ENCODE data around the gene KIF14.
"Not testable (repeated sequence)": the region's sequence is repeated elsewhere in the genome, so short reads cannot be mapped to it uniquely, and the experiment has no call there.

KIF14 gene

DNA sequence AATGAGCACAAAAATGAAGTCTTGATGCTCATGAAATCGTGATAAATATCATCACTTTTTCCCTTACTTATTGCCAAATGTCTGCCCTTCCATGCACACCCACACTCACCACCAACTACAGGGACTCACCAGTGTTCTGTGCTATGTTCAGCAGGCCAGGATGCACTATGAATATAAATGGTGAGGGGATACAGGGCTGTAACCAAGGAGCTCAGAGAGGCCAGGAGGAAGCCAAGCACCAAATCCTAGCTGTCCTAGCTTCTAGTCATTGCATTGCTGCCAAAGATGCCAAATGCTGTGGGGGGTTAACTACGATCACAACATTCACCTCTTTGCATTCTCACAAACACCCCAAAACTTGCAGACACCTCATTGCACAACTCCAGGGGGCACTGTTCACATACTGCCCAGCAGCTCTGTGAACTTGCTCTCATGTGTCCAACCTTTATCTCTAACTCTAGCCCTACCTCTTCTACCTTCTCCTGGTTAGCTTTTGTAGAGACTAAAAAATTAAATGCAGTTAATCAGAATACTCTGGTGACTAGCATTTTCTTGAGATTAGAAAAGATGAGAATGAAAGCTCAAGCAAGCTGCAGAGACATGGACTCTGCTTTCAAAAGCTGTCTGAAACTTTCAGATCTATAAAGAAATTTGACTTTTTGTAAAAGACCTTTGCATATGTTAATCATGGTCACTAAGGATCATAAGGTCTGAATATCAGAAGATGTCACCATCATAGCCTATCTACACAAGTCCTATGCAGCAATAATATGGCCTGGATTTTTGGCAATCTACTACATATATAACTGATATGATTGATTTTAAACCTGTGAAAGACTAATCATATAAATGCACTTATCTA lies 13.9 kb upstream of the KIF14 start:
- DNase-seq: no peak

DNA sequence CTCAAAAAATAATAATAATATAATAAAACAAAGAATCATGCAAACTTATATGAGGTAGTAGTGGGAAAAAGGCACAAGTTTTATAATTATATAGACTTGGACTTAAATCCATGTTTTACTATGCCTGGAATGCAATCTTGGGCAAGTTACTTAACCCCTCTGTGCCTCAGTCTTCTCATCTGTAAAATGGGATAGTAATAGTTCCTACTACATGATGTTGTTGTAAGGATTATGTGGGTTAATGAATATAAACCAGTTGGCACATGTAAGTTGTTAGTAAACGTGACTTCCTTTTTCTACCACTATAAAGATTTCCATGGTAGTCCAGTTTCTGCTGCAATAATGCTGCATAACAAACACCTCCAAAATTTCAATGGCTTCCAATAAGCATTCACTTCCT lies 10.8 kb upstream of the KIF14 start:
- DNase-seq: no peak

DNA sequence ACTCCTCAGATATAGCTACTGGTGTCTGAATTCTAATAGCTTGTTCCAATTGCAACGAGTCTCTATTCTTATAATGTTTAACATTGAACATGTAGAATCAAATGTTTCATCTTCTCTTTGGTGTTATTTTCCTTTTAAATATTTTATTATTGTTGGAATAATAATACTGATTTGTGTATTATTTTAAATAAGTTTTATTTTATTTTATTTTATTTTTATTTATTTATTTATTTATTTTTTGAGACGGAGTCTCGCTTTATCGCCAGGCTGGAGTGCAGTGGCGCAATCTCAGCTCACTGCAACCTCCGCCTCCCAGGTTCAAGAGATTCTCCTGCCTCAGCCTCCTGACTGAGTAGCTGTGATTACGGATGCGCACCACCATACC lies 10.0 kb upstream of the KIF14 start:
- DNase-seq: not testable (repeated sequence)

DNA sequence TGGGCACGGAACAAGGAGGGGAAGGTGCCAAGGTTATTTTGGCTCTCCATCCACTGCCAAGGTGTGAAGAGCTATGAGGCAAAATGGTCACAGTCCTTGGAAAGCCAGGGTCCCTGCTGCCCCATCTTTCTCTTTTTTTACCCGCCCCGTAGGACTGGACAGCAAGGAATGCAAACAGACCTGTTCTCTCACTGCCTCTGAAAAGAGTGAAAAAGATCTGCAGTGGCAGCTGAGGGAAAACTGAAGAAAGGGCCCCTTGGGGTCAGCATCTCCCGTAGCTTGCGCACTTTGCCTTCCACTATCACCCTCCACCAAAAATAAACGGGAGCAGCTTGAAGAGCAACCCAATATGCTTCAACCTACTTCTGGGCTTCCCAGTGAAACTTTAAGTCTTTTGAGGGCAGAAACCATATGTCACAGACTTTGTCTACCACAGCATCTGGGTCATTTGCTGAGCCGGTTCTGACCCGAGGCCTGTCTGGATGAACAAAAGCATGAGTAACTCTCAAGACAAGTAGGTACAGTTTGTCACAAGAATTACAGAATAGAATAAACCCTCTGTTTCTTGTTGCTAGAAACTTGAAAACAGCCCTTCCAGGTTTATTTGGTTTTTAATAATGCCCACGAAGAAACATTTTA lies 9.4 kb upstream of the KIF14 start:
- no peak for DNase-seq

DNA sequence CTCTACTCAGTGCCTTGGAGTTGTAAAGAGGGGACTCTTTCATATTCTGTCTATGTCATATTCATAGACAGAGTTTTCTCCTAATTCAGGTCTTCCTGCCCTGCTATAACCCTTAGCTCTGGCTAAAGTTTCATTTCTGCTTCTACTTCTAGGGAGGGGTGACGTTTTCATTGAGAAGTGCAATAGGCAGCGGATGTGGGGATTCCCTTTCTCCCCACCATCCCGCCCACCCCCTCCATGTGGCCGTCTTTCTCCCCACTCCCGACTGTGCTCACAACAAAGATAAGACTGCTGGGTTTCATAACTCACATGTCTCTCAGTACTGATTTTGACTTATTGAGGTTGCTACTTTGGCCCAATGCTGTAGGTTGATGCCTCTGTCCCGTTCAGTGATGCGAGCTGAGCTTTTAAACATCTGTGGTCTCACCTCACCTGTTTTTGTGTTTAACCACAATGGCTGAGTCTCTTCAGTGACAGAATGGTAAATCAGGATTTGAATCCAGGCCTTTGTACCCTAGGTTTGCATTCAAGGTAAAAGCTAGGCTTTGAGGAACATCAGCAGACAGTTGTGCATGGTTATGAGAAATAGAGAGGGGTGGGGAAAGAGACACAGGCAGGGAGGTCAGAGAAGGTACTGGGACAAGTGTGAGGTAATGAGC lies 7.8 kb upstream of the KIF14 start:
- DNase-seq: peak; percentile 54

DNA sequence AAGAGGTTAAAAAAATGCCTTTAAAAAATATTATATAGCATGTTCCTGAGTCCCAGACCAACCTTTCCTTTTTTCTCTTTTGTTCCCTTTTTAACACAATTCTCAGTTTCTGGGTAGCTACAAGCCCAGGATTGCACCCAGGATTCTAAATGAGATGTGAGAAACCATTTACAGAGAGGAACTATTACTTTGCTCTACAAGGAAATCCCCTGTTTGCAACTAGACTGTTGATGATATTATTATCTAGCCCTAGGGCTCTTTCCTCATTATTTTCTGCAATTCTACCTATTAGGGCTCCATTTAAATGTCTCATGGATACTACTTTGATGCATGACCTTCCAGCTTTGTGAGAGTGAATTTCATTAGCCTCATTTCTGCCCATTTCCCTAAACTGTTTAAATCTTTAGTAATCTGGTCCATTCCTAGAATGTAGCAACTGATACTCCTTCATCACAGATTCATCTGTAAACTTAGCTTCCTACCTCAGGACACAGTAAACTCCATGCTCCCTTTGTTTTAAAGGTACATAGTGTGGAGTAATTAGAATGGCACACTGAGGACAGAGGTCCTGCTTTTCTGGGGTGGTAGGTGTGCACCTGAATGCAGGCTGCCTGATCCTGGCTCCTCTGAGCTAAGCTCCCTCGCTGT lies 7.1 kb upstream of the KIF14 start:
- DNase-seq: no peak

DNA sequence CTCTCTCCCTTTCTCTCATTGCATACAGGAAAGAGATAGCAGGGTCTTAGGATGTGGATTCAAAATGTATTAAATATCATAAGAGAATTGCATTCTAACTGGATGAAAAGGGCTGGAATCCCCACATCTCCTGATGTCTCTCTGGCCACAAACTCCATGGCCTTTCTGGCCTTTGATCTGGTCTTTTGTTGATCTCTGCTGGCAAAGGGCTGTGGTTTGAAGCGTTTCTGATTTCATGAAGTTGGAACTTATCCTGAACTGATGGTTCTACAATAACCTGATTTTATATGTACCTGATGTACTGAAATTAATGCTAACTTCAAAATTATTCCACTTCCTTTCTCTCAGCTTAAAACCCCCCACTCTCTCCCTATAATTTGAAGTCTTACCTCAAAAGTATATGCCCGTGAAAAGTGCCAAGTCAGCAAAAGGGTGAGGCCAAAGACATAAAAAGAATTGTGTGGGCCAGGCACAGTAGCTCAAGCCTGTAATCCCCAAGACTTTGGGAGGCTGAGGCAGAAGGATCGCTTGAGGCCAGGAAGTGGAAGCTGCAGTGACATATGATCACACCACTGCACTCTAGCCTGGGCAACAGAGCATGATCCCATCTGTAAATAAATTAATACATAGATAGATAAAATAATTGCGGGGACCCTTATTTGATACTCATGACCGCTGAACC lies 6.4 kb upstream of the KIF14 start:
- DNase-seq: no peak

DNA sequence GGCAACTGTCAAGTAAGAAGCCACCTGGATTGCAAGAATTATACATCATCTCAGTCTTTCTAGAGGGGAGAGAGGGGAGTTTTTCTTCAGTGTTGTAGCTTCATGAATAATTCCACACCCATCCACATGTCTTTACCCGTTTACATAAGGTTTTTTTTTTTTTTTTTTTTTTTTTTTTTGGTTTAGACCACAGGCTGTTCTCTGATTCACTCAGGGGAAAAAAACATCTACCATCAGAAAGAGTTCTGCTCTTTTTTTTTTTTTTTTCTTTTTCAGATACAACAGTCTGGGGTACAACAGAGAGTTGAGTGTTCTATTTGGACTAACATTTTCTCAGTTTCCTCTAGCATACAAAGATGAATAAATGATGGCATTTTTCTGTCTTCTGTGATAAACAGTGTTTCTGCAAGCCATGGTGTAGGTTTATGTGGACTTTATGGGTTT lies 4.9 kb upstream of the KIF14 start:
- DNase-seq: no peak

DNA sequence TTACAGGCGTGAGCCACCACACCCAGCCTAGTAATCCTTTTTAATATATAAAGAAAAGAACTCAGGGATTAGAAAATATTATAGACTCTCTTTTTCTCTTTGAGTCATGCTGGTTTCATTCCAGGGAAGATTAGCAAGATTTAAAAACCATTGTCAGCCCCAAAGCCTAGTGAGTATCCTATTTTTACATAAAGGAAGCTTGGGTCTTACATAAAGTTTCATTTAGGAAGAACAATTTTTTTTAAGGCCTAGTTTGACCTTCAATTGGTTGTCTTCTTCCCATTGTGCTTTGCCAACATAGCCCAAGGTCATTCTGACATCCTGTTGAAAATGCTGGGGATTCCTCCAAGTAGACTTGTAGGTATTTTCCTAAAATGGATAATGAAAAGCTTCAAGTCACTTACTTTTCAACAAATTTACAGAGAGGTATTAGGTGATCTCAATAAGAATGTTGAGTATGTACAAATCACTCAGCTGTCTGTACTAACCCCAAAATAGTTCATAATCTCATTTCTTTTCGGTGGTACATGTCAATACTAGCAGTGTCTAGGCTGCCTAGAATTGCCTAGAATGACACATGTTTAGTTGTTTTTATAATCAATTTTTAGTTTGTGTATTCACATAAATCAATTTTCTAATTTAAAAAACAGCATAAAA lies 4.3 kb upstream of the KIF14 start:
- DNase-seq: no peak

DNA sequence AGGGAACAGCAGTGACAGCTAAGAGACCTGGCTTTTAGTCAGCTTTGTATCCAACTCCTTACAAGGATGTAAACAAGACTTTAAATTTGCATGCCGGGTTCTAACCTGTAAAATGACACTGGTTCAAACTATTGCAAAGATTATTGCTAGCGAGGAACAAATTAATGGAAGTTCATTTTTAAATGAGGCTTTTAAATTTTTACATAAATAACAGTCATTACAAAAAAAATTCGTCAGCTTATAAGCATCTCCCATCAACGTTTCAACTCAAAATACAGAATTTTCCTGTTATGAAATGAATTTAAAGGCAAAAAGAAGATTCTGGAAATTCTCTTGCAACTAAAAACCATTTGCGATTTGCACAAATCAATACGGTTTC lies 668 bp downstream of the KIF14 start:
- no peak for DNase-seq

DNA sequence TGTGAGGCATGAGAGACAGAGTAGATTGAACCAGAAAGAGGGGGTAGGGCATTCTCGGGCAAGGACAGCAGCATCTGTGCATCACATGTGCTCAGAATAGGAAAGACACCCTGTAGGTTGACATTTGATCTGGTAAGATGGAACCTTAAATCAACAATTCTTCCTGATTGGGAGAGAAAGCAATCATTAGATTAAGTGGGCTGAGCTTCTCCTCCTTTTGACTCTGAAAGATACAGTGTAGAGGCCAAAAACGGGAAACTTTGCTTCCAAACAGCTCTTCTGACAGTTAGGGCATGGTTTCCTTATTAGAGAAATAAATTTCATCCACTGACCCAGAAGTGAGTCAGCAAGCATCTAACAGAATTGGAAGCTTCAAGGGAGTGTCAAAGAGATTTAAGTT lies 9.7 kb downstream of the KIF14 start:
- no peak for DNase-seq

DNA sequence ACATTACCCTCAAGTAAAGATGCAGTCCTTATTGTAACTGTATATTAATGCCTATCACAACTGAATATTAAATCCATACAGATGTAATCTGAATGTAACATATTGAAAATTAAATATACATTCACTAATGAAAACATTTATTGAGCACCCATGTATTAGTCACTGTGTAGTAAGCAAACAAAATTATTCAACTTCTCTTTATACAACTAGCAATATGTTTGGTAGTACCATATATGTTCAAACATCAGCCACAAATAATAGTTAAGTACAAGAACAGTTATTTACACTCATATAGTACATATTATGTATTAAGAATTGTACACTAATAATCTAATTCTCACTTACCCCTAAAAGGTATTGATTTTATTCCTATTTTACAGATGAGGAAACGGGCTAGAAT lies 17.9 kb downstream of the KIF14 start:
- no peak for DNase-seq

DNA sequence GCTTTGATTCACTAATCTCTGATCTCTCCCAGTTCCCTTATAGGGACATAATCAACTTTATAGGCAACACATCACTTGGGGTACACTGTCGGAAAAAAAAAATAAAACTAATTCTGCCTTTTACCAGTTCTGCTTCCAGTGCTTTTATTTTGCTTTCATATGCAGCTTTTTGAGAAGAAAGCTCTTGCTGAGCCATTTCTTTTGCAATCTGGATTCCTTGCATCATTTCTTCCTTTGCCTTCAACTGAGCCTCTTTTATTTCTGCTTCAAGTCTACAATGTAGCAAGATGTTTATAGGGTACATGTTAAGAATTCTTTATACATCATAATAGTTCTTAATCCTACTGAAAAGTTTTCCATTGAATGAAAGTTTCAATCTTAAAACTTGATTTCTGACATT lies 30.6 kb downstream of the KIF14 start:
- no peak for DNase-seq

DNA sequence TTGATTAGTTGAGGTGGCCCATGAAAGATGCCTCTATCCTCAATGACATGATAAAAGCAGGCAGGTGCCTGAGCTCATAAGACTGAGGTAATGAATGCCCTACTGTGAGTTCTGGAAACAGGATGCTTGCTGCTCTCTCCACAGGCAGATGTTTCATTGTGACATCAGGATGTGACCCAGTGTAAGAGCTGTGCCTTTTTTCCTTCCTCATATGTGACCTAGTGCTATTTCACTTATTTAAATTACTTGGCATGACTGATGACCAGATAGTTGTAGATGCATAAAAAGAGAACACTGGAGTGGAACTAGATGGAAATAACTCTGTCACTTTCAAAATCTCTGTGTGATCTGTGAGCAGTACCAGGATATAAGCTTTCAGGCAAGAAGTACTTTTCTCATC lies 31.9 kb downstream of the KIF14 start:
- no peak for DNase-seq

DNA sequence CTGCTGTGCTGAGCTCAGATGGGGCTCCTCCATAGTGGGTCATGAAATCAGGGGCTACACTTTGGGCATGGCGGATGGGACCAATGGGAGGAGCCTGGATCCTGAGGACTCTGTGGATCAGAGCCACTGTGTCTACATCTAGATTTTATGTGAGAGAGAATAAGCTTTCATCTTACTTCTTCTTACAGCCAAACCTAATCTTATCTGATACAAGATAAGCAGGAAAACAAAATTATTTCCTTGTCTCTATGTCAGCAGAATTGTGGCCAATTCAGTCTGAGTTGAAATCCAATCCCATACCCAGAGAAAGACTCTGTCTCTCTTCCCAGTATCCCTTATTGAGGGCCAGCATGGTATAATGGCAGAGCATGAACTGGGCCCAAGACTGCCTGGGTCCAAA lies 56.2 kb downstream of the KIF14 start:
- DNase-seq: no peak

DNA sequence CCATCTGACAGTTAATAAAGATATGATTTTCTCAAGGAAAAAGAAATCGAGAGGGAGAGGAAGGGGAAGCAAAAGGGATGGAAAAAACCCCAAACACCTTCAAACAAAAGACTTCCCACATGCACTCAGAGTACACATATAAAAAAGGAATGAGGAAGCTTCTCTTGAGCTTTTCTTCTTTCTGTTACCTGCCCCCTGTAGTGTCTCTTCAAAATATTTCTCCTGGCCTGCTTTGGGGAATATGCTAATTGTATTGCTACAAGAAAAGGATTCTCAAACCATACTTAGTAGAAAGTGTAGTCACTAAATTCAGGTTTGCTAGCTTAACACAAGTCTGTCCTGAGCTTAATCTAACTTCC lies 58.7 kb downstream of the KIF14 start:
- no peak for DNase-seq

DNA sequence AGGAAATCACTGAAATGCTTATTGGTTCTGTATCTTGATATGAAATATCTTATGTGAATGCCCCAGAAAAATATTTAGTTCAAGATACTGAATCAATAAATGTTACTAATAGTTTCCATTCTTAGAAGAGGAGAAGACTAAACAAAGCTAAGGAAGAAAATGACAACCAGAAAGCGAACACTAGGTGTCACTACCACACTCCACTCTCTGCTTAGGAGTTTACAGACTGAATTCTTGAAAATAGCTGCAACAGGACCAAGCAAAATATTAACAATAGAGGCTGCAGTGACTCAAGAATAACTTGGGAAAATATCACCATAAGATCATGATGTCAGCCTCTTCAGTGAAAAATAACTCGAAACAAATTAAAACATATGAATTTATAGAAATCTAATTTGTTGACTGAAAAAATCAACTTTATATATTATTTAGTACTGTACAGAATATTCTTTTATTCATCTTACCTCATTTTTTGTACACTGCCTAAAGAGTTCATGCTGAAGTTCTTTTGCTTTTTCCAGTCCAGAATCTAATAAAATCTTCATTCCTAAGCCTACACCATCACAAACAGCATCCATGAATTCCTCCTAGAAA lies 61.6 kb downstream of the KIF14 start:
- peak; percentile 36 for DNase-seq

DNA sequence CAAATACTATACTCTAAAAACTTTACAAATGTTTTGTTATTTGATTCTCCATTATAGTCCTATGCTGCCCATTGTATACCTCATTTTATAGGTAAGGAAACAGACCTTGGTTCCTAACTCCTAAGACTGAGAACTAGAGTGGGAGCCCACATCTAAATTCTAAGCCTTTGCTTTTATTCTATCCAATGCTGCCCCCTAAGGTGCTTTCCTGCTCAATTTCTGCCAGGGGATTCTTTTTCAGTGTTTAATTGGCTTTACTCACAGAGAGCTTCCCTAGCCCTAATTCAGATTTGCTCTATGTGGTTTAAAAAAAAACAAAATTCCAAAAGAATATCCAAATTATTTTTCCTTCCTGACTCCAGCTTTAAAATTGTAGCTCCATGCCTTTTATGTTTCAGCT lies 64.5 kb downstream of the KIF14 start:
- DNase-seq: no peak

DNA sequence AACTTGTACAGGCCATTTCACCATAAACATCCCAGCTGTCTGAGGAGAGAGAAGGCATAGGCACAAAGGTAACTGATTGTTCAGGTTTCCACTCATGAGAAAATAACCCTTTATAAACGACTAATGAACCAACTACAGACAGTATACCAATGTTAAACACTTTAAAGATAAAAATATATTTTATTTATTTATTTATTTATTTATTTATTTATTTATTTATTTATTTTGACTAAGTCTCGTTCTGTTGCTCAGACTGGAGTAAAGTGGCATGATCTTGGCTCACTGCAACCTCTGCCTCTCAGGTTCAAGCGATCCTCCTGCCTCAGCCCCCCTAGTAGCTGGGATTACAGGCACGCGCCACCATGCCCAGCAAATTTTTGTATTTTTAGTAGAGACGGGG lies 67.8 kb downstream of the KIF14 start:
- not testable (repeated sequence) for DNase-seq

DNA sequence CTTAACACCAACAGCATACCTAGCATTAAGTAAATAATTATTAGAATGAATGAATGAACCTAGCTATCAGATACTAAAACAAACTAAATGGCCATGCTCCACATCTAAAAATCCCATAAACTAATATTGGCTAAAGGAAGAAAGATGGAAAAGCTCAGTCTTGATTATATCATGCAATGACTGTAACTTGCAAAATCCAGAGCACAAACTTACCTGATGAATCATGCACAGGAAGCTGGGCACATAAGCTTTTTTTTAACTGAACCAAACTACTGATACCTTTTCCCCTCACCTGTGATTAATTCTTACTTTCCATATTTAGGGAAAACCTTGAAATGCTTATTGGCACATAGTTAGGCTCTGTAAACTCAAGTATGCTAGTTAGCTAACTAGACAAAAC lies 70.2 kb downstream of the KIF14 start:
- DNase-seq: no peak

DNA sequence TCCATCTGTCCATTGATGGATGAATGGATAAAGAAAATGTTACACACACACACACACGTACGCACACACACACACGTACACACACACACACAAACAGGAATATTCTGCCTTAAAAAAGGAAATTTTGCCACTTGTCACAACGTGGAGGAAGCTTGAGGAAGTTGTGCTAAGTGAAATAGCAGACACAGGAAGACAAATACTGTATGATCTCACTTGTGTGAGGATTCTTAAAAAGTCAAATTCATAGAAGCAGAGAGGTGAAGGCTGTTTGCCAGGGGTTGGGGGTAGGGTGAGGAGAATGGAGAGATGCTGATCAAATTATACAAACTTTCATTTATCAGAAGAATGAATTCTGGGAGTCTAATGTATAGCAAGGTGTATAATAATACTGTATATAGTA lies 73.2 kb downstream of the KIF14 start:
- DNase-seq: no peak

DNA sequence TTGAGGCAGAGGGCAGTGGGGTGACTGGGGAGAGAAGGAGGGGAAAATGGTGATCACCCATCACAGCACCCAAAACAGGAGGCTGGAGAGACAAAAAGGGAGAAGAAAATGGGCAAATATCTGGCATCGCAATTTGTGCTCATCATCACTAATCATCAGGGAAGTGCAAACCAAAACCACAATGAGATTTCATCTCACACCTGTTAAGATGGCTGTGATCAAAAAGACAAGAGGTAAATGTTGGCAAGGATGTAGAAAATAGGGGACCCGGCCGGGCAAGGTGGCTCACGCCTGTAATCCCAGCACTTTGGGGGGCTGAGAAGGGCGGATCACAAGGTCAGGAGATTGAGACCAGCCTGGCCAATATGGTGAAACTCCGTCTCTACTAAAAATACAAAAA lies 74.0 kb downstream of the KIF14 start:
- DNase-seq: no peak

Data from CD4-positive, alpha-beta T cell treated with Interleukin-21 for 1 hour (primary cell).